Vagina (tissue), 2 donors: ENCODE data around the gene AP4M1. TPM values are rescaled to one million over a fixed set of nuclear protein-coding genes. Genes with fewer than 3 reads are reported as not detected.

ENCODE experiments used
- DNase-seq, 2 donors: peaks; one replicate each; pipeline ENCODE4 v3.0.0-alpha.2; 2017; ENCODE audit errors: extremely low spot score in 2 of 2
- H3K27ac ChIP-seq: fragments of 200-600 bp; sonication (generic); one replicate; pipeline ENCODE4 v1.5.1; 2019
- H3K27me3 ChIP-seq: fragments of 200-600 bp; sonication (generic); one replicate; pipeline ENCODE4 v1.5.1; 2019
- H3K36me3 ChIP-seq, 2 donors: fragments of 200-600 bp; sonication (generic); one replicate each; pipeline ENCODE4 v1.5.1; 2017 to 2019
- H3K4me1 ChIP-seq: fragments of 200-600 bp; sonication (generic); one replicate; pipeline ENCODE4 v1.5.1; 2019
- H3K4me3 ChIP-seq, 2 donors: fragments of 200-600 bp; sonication (generic); 1 replicate in 1 of 2; 2 replicates in 1 of 2; pipeline ENCODE4 v1.5.1; 2016 to 2019
- H3K9me3 ChIP-seq: fragments of 200-600 bp; sonication (generic); one replicate; pipeline ENCODE4 v1.5.1; 2019
- POLR2A ChIP-seq, 2 donors: fragments of 450-650 bp; IDR thresholded peaks; one replicate each; pipeline ENCODE4 v1.6.1; 2017; ENCODE audit warnings: antibody characterized with exemption in 2 of 2, mild to moderate bottlenecking in 2 of 2, moderate library complexity in 2 of 2
- POLR2AphosphoS5 ChIP-seq, 2 donors: sonication (generic); formaldehyde crosslinking; IDR thresholded peaks; one replicate each; pipeline ENCODE4 v1.9.0; 2017; ENCODE audit warnings: antibody characterized with exemption in 2 of 2, mild to moderate bottlenecking in 2 of 2, low read depth in 1 of 2; ENCODE audit not compliant: insufficient read depth in 1 of 2
- intact Hi-C: fragments of 100-400 bp; cut with DNase I; formaldehyde crosslinking; loops from one replicate; pipeline ENCODE4 v1.15.1; 2023
- total RNA-seq: library from RNA; depleted of rRNA; stranded (reverse); fragments of >200 nt; gene quantifications from one replicate; pipeline ENCODE4 v1.2.3, GENCODE V29; 2016
- TF ChIP-seq, protein P1 (sequence below), 3 experiments: fragments of 450-650 bp in 2 of 3; fragments of 200-600 bp in 1 of 3; sonication (generic) in 1 of 3; IDR thresholded peaks; one replicate each; pipeline ENCODE4 v1.5.1; 2017 to 2019; ENCODE audit warnings: antibody characterized with exemption in 3 of 3, mild to moderate bottlenecking in 2 of 3, moderate library complexity in 2 of 3

Gene AP4M1
- total RNA-seq, 1 donor from 2014 or later = 26.3 TPM

- Histone ChIP-seq H3K36me3 (peaks cover 0 to 10% of the 10 kb centered on the region in 2 donors), H3K4me1 (peaks cover 20% of the 10 kb centered on the region), H3K27me3 (no peaks in the 10 kb centered on the region), H3K27ac (peak within 1 kb of the TSS; percentile 90), H3K9me3 (no peaks in the 10 kb centered on the region), H3K4me3 (peak within 1 kb of the TSS; percentile 75 to 84)
- DNase-seq = peak; percentile 98 to 99
- TF ChIP-seq, protein P1, sequence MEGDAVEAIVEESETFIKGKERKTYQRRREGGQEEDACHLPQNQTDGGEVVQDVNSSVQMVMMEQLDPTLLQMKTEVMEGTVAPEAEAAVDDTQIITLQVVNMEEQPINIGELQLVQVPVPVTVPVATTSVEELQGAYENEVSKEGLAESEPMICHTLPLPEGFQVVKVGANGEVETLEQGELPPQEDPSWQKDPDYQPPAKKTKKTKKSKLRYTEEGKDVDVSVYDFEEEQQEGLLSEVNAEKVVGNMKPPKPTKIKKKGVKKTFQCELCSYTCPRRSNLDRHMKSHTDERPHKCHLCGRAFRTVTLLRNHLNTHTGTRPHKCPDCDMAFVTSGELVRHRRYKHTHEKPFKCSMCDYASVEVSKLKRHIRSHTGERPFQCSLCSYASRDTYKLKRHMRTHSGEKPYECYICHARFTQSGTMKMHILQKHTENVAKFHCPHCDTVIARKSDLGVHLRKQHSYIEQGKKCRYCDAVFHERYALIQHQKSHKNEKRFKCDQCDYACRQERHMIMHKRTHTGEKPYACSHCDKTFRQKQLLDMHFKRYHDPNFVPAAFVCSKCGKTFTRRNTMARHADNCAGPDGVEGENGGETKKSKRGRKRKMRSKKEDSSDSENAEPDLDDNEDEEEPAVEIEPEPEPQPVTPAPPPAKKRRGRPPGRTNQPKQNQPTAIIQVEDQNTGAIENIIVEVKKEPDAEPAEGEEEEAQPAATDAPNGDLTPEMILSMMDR (IDR thresholded peaks at IDR 0.05) = no peak
- TF ChIP-seq POLR2A (IDR thresholded peaks at IDR 0.05) = peak in 1 of 2 donors; percentile 56
- peak; percentile 98 to 99 for TF ChIP-seq POLR2AphosphoS5 (IDR thresholded peaks at IDR 0.05; ENCODE audit: insufficient read depth in 1 of 2, low read depth in 1 of 2)
- intact Hi-C loops = loop anchor here (10.0 kb wide), 1 partner anchor 46 kb away; no protein-coding TSS in a partner anchor
Measured at GRCh38 chr7:100148559-100149328, 47.3 kb downstream of the AP4M1 start, which contains the start of gene LAMTOR4. LAMTOR4 (plus strand) TSS chr7:100148918; CDS start chr7:100148973, 55 bp downstream.

- no peak overlapping the region for H3K4me3 ChIP-seq
- intact Hi-C loops = no loop called here
- no peaks in the 10 kb centered on the region for H3K27me3 ChIP-seq
- TF ChIP-seq POLR2A (IDR thresholded peaks at IDR 0.05) (no peak), POLR2AphosphoS5 (IDR thresholded peaks at IDR 0.05; ENCODE audit: insufficient read depth in 1 of 2, low read depth in 1 of 2) (no peak)
- TF ChIP-seq, protein P1 (IDR thresholded peaks at IDR 0.05) = no peak
- H3K27ac ChIP-seq = no peak overlapping the region
- H3K9me3 ChIP-seq = no peaks in the 10 kb centered on the region
- DNase-seq = no peak
- H3K4me1 ChIP-seq = peaks cover 43% of the 10 kb centered on the region
- peaks cover 0 to 27% of the 10 kb centered on the region in 2 donors for H3K36me3 ChIP-seq
Measured at GRCh38 chr7:100152404-100152803, 51.0 kb downstream of the AP4M1 start.

DNA sequence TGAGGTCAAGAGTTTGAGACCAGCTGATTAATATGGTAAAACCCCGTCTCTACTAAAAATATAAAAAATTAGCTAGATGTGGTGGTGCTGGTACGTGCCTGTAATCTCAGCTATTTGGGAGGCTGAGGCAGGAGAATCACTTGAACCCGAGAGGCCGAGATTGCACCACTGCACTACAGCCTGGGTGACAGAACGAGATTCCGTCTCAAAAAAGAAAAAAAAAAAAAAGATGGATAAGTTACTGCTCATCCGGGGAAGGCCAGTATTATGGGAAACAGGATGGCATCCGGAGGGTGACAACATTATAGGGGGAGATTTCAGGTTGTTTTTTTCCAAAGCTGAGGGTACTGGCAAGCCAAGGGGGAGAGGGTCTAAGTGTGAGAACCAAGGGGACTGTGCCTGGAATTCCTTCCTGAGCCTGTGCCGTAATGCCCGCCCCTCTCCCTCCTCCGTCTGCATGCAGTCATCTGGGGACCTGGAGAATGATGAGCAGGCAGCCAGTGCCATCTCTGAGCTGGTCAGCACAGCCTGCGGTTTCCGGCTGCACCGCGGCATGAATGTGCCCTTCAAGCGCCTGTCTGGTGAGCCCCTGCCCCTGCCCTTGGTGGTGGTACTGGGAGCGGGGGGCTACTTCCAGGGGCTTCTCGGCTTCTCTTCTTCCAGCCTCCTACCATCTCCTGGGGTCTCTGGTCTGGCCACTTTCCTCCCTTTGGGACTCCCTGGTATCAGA, 51.7 kb downstream of the AP4M1 start:
- Histone ChIP-seq H3K9me3 (no peaks in the 10 kb centered on the region), H3K36me3 (peaks cover 0 to 27% of the 10 kb centered on the region in 2 donors), H3K27ac (no peak overlapping the region), H3K4me3 (no peak overlapping the region), H3K27me3 (no peaks in the 10 kb centered on the region), H3K4me1 (peaks cover 50% of the 10 kb centered on the region)
- TF ChIP-seq POLR2AphosphoS5 (IDR thresholded peaks at IDR 0.05; ENCODE audit: insufficient read depth in 1 of 2, low read depth in 1 of 2) = no peak
- TF ChIP-seq, protein P1 (IDR thresholded peaks at IDR 0.05) = no peak
- TF ChIP-seq POLR2A (IDR thresholded peaks at IDR 0.05) = no peak
- DNase-seq = no peak
- intact Hi-C loops = no loop called here

DNA sequence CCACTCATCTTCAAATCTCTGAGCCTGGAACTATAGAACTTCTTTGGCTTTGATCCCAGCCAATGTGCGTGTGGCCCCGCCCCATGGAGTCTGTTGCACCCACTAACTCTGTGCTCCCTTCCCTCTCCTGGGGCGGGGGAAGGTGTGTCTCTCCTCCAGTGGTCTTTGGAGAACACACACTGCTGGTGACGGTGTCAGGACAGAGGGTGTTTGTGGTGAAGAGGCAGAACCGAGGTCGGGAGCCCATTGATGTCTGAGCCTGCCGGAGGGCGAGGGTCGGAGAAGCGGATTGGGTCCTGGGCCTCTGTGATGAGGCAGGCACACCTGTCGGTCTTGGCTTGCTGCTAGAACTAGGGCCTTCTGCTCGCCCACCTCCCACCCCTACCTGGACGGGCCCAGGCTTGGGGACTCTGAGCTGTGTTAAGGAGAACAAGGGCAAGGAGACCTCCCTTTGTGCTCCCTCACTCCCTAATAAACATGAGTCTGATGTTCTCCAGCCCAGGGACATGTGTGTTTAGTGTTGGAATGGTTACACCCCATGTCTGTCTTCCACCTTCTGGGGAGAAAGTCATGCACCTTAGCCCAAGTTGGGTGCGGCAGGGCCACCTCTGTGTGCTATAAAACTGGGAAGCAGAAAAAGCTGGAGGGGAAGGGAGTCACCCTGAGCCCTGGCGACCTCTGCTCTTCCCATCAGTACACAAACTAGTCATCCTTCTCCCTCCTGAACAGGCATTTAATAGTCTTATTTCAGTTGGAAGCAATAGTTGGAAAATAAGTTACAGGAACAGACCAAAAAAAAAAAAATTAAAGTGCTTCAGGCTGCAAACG, 52.5 kb downstream of the AP4M1 start:
- peaks cover 0 to 27% of the 10 kb centered on the region in 2 donors for H3K36me3 ChIP-seq
- H3K9me3 ChIP-seq = no peaks in the 10 kb centered on the region
- intact Hi-C loops = no loop called here
- no peak for TF ChIP-seq POLR2AphosphoS5 (IDR thresholded peaks at IDR 0.05; ENCODE audit: insufficient read depth in 1 of 2, low read depth in 1 of 2)
- TF ChIP-seq, protein P1 (IDR thresholded peaks at IDR 0.05) = no peak
- H3K27ac ChIP-seq = no peak overlapping the region
- DNase-seq = no peak
- no peaks in the 10 kb centered on the region for H3K27me3 ChIP-seq
- H3K4me3 ChIP-seq = no peak overlapping the region
- peaks cover 54% of the 10 kb centered on the region for H3K4me1 ChIP-seq
